ENCODE measurements around the gene NPC1. TPM values are rescaled to one million over a fixed set of nuclear protein-coding genes. Genes with fewer than 3 reads are reported as not detected.

NPC1 gene
- total and polyA plus RNA-seq, 2 donors (not counting 3 experiments of a cell fraction or from before 2014, with no cell fraction given), result 40.6 to 45.2 TPM

- intact Hi-C loops (cut with micrococcal nuclease) (loop anchor here (1.0 to 5.0 kb wide), 5 partner anchors 15 to 692 kb away; no protein-coding TSS in a partner anchor), dilution Hi-C loops (cut with MboI; ENCODE audit: extremely low pct_ligation_motif_present, low sequenced_read_pairs) (no loop called here)
- BruUV-seq (replicated peaks), result no TSS peak
- H2AFZ ChIP-seq (ENCODE audit: low read depth, low read length), result peak overlapping the region; percentile 59
- H3K4me3 ChIP-seq (replicated peaks in 1 of 3; ENCODE audit: insufficient read depth in 1 of 3, low read depth in 1 of 3, low read length in 3 of 3), result peak overlapping the region; percentile 54 to 86 (median 75)
- H3K9ac ChIP-seq (replicated peaks; ENCODE audit: extremely low read depth, insufficient read depth, low read length), result peak overlapping the region; percentile 72
- no peak for TF ChIP-seq POLR2AphosphoS5 (IDR thresholded peaks at IDR 0.05; ENCODE audit: insufficient read depth, low read depth, low read length)
- TF ChIP-seq MAX (IDR thresholded peaks at IDR 0.05; ENCODE audit: insufficient read depth, insufficient read length), result no peak
- no peak for TF ChIP-seq POLR2A (IDR thresholded peaks at IDR 0.05; ENCODE audit: low read depth, low read length)
- no peak for TF ChIP-seq EZH2 (IDR thresholded peaks at IDR 0.05; ENCODE audit: borderline replicate concordance, low read depth, low read length, severe bottlenecking)
- TF ChIP-seq JUN (IDR thresholded peaks at IDR 0.05; ENCODE audit: borderline replicate concordance, insufficient read depth, insufficient read length, low read depth), result no peak
- TF ChIP-seq, protein P1, sequence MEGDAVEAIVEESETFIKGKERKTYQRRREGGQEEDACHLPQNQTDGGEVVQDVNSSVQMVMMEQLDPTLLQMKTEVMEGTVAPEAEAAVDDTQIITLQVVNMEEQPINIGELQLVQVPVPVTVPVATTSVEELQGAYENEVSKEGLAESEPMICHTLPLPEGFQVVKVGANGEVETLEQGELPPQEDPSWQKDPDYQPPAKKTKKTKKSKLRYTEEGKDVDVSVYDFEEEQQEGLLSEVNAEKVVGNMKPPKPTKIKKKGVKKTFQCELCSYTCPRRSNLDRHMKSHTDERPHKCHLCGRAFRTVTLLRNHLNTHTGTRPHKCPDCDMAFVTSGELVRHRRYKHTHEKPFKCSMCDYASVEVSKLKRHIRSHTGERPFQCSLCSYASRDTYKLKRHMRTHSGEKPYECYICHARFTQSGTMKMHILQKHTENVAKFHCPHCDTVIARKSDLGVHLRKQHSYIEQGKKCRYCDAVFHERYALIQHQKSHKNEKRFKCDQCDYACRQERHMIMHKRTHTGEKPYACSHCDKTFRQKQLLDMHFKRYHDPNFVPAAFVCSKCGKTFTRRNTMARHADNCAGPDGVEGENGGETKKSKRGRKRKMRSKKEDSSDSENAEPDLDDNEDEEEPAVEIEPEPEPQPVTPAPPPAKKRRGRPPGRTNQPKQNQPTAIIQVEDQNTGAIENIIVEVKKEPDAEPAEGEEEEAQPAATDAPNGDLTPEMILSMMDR (IDR thresholded peaks at IDR 0.05; ENCODE audit: extremely low read depth in 1 of 2, insufficient read depth in 1 of 2, low read depth in 1 of 2, low read length in 2 of 2), result no peak
- H3K27ac ChIP-seq (ENCODE audit: insufficient read depth, low read depth, low read length), result peak overlapping the region; percentile 36
- no peaks in the 10 kb centered on the region for H3K27me3 ChIP-seq (ENCODE audit: control insufficient read depth in 2 of 2, insufficient read depth in 2 of 2, low read length in 2 of 2)
- ChIA-PET CTCF (interaction anchor here (1.8 to 3.3 kb wide), 3 partner anchors 12 to 16 kb away, joined by 4 to 18 read pairs (median 9); no protein-coding TSS in a partner anchor), POLR2A (no interaction called here)
- H3K36me3 ChIP-seq (ENCODE audit: control insufficient read depth in 2 of 2, extremely low read depth in 1 of 2, insufficient read depth in 2 of 2, low read length in 2 of 2), result peaks cover 7 to 8% of the 10 kb centered on the region in 2 experiments
- DNase-seq (ENCODE audit: low read depth, low spot score) (no peak), FAIRE-seq (peak; percentile 15)
- H4K20me1 ChIP-seq (replicated peaks; ENCODE audit: control insufficient read depth, extremely low read depth, insufficient read depth, low read length), result no peaks in the 10 kb centered on the region
- no peaks in the 10 kb centered on the region for H3K9me1 ChIP-seq (replicated peaks; ENCODE audit: control insufficient read depth, extremely low read depth, insufficient read depth, low read length)
- H3K79me2 ChIP-seq (ENCODE audit: control insufficient read depth, insufficient read depth, low read length), result peaks cover 6% of the 10 kb centered on the region
- H3K4me1 ChIP-seq (ENCODE audit: control insufficient read depth, extremely low read depth, insufficient read depth, low read length), result peaks cover 18% of the 10 kb centered on the region
- H3K9me3 ChIP-seq (replicated peaks; ENCODE audit: control insufficient read depth, insufficient read depth, low read length), result no peaks in the 10 kb centered on the region
- H3K4me2 ChIP-seq (ENCODE audit: insufficient read depth, low read length), result peak overlapping the region; percentile 84
These were observed 82.4 kb downstream of the NPC1 start for GRCh38 chr18:23503963-23504344.

Measured in endothelial cell of umbilical vein (primary cell).